ENCODE results near the gene AP3M1.

DNA sequence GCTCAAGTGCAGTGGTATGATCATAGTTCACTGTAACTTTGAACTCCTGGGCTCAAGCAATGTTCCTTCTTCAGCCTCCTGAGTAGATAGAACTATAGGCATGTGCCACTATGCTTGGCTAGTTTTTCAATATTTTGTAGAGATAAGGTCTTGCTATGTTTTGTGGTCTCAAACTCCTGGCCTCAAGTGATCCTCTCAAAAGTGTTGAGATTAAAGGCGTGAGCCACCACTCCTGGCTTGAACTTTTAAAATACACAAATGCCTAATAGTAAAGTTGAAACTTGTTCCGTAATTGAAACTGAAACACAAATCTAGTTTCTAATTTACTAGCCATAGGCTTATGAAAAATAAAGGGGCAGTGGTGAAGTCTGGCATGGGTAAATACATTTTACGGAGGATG lies 65.7 kb downstream of the AP3M1 start:
- TF ChIP-seq, protein P1, sequence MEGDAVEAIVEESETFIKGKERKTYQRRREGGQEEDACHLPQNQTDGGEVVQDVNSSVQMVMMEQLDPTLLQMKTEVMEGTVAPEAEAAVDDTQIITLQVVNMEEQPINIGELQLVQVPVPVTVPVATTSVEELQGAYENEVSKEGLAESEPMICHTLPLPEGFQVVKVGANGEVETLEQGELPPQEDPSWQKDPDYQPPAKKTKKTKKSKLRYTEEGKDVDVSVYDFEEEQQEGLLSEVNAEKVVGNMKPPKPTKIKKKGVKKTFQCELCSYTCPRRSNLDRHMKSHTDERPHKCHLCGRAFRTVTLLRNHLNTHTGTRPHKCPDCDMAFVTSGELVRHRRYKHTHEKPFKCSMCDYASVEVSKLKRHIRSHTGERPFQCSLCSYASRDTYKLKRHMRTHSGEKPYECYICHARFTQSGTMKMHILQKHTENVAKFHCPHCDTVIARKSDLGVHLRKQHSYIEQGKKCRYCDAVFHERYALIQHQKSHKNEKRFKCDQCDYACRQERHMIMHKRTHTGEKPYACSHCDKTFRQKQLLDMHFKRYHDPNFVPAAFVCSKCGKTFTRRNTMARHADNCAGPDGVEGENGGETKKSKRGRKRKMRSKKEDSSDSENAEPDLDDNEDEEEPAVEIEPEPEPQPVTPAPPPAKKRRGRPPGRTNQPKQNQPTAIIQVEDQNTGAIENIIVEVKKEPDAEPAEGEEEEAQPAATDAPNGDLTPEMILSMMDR (IDR thresholded peaks at IDR 0.05): no peak
- TF ChIP-seq EZH2 (IDR thresholded peaks at IDR 0.05): no peak

All from neural progenitor cell (in vitro differentiated cells).